GM18870 (cell line): ENCODE results near the gene VPS36.
"Not testable (repeated sequence)": the region's sequence is repeated elsewhere in the genome, so short reads cannot be mapped to it uniquely, and the experiment has no call there.

Source experiments
- ATAC-seq: cut with Tn5 transposase; IDR thresholded peaks from one replicate; pipeline ENCODE4 v1.9.1; 2021; ENCODE audit warnings: moderate library complexity; ENCODE audit not compliant: unreplicated experiment

VPS36 gene

DNA sequence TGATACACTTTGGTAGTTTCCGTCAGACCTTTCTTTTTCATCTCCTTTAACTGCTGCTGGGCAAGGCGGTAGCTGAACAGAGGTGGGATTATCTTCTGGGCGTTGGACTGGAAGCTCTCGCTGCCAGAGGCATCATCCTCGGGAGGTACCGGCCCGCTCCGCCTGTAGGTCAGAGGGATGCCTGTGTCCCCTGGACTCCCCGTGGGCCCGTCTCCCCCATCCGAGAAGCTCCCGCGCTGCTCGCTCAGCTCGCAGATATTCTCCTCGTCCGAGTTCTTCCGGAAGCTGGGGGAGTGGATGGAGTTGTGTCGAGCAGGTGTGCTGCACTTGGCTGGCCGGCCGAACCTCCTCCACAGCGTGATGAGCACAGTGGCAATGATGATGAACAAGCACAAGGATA is 72.1 kb downstream of the VPS36 start:
- ATAC-seq = no peak

DNA sequence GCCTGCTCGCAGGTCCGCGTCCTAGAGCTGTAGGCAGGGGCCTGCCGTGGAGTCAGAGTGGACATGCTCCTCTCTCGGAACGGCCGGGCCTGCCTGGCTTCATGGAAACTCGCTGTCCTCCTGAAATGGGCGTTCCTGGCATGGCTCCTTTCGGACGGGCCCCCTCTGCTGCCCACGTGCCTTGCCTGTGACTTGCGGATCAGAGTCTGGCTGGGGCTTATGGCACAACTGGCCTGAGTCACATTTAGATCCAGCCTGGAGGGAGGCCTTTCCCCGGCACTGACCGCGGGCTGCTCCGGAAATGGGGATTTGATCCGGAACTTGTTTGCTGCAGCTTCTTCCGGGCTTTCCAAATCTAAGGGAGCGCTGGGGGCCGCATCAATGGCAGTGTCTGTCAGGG is 72.5 kb downstream of the VPS36 start:
- ATAC-seq = no peak

DNA sequence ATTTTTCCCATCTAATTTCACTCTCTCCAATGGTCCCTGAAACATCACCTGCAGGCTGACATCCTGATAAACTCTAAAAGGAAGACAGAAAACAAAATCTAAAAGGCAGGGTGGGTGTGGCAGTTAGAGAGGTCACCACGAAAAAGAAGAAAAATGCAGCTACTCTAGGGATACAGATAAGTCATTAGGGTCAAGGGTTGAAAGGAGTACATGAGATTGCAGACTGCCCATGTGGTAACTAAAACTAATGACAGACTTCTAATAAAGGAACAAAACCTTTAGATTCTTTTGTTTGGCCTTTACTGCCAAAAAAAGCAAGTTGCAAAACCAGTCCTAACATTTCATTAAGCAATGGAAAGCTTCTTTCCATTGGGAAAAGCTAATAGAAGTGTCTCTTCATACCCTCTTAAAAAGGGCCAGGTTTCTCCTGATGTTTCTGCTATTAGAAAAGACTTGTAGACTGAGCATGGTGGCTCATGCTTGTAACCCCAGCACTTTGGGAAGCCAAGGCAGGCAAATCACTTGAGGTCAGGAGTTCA is 75.5 kb downstream of the VPS36 start:
- no peak for ATAC-seq

DNA sequence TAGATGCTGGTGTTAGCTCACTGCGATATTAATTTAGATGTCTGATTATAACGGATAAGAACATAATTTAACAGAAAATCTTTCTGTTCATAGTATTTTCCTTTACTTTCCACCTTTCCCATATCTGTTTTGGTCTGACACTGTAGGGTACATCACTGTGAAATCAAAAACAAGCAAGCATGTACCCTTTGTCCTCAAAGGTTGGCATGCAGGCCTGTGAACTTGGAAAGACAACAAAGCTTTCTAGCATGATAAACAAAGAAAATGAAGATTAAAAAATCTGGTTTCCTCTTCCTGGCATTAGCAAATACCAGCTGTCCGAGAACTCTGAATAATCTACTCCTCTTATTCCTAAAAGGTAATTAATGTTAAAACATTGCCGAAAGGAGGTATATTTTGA is 76.0 kb downstream of the VPS36 start:
- no peak for ATAC-seq

DNA sequence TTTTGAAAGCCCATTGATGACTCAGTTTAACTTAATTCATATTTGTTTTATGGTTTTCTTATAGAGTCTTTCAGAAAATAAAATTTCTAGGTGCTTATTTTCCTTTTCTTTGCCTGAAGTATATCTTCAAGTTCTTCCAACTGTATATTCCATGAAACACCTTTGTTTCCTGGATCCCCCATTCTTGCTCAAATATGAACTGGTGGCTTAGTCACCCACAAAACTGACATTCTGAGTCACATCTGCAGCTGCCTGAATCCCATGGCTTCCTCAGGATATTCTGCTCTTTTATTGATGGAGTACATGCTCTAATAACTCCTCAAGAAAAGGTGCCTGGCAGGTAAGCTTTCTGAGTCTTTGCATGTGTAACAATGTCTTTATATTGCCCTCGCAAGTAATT is 77.2 kb downstream of the VPS36 start:
- not testable (repeated sequence) for ATAC-seq

DNA sequence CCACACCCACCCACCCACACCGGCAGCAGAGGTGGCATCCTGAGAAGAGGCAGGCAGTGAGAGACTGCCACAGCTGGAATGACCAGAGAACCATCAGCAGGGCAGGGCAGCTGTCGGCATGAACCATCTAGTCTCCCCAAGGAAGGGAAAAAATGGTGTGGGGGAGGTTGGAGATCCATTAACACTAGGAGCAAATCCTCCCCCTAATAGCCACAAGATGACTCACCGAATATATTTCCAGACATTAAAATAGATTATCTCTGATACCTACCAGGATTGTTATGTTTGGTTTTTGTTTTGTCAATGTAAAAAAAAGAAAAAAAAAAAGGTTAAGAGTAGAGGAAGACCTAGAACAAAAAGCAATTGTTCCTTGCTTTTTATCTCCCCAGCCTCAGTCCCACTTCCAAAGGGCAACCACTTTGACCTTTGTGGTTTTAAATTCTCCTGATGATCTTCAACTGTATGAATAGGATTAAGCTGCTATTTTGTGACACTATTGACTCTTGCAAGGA is 78.6 kb downstream of the VPS36 start:
- no peak for ATAC-seq

DNA sequence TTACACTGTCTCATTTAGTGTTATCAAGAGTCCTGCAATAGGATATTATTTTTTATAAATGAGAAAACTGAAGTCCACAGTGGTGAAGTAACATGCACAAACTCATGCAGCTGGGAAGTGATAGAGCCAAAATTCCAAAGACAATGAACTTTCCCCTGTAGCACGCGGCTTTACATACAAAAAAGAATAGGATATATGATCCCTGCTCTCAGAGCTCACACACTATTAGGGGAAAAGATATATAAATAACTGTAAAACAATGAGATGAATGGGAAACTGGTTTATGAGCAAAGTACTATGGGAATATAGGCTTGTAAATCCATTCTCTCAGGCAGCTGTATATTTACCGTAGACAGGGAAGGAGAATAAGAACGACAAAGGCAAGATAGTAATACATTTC is 84.1 kb downstream of the VPS36 start:
- ATAC-seq = no peak
